ENCODE results near the gene CFAP61. TPM values are rescaled to one million over a fixed set of nuclear protein-coding genes. Genes with fewer than 3 reads are reported as not detected.

CFAP61 gene
- total RNA-seq, 5 donors from 2014 or later (not counting 1 experiment from before 2014, with no cell fraction given) = not detected

- ChIA-PET CTCF (no interaction called here), POLR2A (interaction anchor here in 1 of 2 donors (0.7 kb wide), 1 partner anchor 148 kb away, joined by 3 read pairs; no protein-coding TSS in a partner anchor)
- Mint-ChIP-seq H3K27ac (no peak overlapping the region), H3K4me3 (no peak overlapping the region), H3K4me1 (no peaks in the 10 kb centered on the region), H3K36me3 (no peaks in the 10 kb centered on the region), H3K9me3 (no peaks in the 10 kb centered on the region), H3K27me3 (peaks cover 12 to 16% of the 10 kb centered on the region in 2 donors)
- Histone ChIP-seq H3K36me3 (ENCODE audit: control insufficient read depth in 2 of 2, extremely low read depth in 1 of 2, insufficient read depth in 1 of 2, low read length in 1 of 2) (no peaks in the 10 kb centered on the region), H3K27ac (ENCODE audit: low read length) (no peak overlapping the region), H3K9me3 (no peaks in the 10 kb centered on the region), H3K4me1 (ENCODE audit: control insufficient read depth in 1 of 2, extremely low read depth in 1 of 2, insufficient read depth in 2 of 2, low read length in 2 of 2) (no peaks in the 10 kb centered on the region), H3K27me3 (replicated peaks in 1 of 2; ENCODE audit: control insufficient read depth in 2 of 2, extremely low read depth in 1 of 2, insufficient read depth in 2 of 2, low read length in 1 of 2) (peaks cover 0 to 8% of the 10 kb centered on the region in 2 experiments), H3K4me3 (ENCODE audit: control insufficient read depth in 1 of 2, extremely low read depth in 1 of 2, low read length in 1 of 2) (no peak overlapping the region)
- DNase-seq (no peak), ATAC-seq (replicated peaks in 1 of 4) (no peak)
- WGBS (ENCODE audit: insufficient coverage) = 92% methylated on average over 3 of the region's 4 CpGs
Observed at GRCh38 chr20:20092827-20093226, 40.5 kb downstream of the CFAP61 start.

GRCh38 chr20:20094410-20094809 is 42.1 kb downstream of the CFAP61 start:
- H3K27ac ChIP-seq (ENCODE audit: low read length) = no peak overlapping the region
- H3K4me3 Mint-ChIP-seq = no peak overlapping the region
- peaks cover 0 to 6% of the 10 kb centered on the region in 2 experiments for H3K27me3 ChIP-seq (replicated peaks in 1 of 2; ENCODE audit: control insufficient read depth in 2 of 2, extremely low read depth in 1 of 2, insufficient read depth in 2 of 2, low read length in 1 of 2)
- no peaks in the 10 kb centered on the region for H3K4me1 ChIP-seq (ENCODE audit: control insufficient read depth in 1 of 2, extremely low read depth in 1 of 2, insufficient read depth in 2 of 2, low read length in 2 of 2)
- no peaks in the 10 kb centered on the region for H3K36me3 Mint-ChIP-seq
- ChIA-PET POLR2A (no interaction called here), CTCF (no interaction called here)
- 75% methylated on average over 5 of the region's 6 CpGs for WGBS (ENCODE audit: insufficient coverage)
- no peak for DNase-seq
- H3K4me1 Mint-ChIP-seq = no peaks in the 10 kb centered on the region
- no peaks in the 10 kb centered on the region for H3K36me3 ChIP-seq (ENCODE audit: control insufficient read depth in 2 of 2, extremely low read depth in 1 of 2, insufficient read depth in 1 of 2, low read length in 1 of 2)
- no peak overlapping the region for H3K4me3 ChIP-seq (ENCODE audit: control insufficient read depth in 1 of 2, extremely low read depth in 1 of 2, low read length in 1 of 2)
- peaks cover 14 to 15% of the 10 kb centered on the region in 2 donors for H3K27me3 Mint-ChIP-seq
- ATAC-seq (replicated peaks in 1 of 4) = no peak
- H3K9me3 Mint-ChIP-seq = no peaks in the 10 kb centered on the region
- no peaks in the 10 kb centered on the region for H3K9me3 ChIP-seq
- no peak overlapping the region for H3K27ac Mint-ChIP-seq

GRCh38 chr20:20095114-20095872 is 43.0 kb downstream of the CFAP61 start:
- CTCF ChIA-PET = no interaction called here
- WGBS (ENCODE audit: insufficient coverage) = 92% methylated on average over 9 of the region's 10 CpGs

GRCh38 chr20:20096421-20096820 is 44.1 kb downstream of the CFAP61 start:
- ChIA-PET POLR2A (no interaction called here), CTCF (no interaction called here)
- Histone ChIP-seq H3K27ac (ENCODE audit: low read length) (no peak overlapping the region), H3K4me1 (ENCODE audit: control insufficient read depth in 1 of 2, extremely low read depth in 1 of 2, insufficient read depth in 2 of 2, low read length in 2 of 2) (no peaks in the 10 kb centered on the region), H3K4me3 (ENCODE audit: control insufficient read depth in 1 of 2, extremely low read depth in 1 of 2, low read length in 1 of 2) (no peak overlapping the region), H3K36me3 (ENCODE audit: control insufficient read depth in 2 of 2, extremely low read depth in 1 of 2, insufficient read depth in 1 of 2, low read length in 1 of 2) (no peaks in the 10 kb centered on the region), H3K9me3 (no peaks in the 10 kb centered on the region), H3K27me3 (replicated peaks in 1 of 2; ENCODE audit: control insufficient read depth in 2 of 2, extremely low read depth in 1 of 2, insufficient read depth in 2 of 2, low read length in 1 of 2) (peaks cover 0 to 6% of the 10 kb centered on the region in 2 experiments)
- ATAC-seq (replicated peaks in 1 of 4) (no peak), DNase-seq (no peak)
- Mint-ChIP-seq H3K36me3 (no peaks in the 10 kb centered on the region), H3K9me3 (no peaks in the 10 kb centered on the region), H3K4me3 (no peak overlapping the region), H3K27me3 (peaks cover 14 to 15% of the 10 kb centered on the region in 2 donors), H3K4me1 (no peaks in the 10 kb centered on the region), H3K27ac (no peak overlapping the region)
- WGBS (ENCODE audit: insufficient coverage) = 86% methylated on average over 10 of the region's 11 CpGs

More at GRCh38 chr20:20095114-20095872, 43.0 kb downstream of the CFAP61 start:
- H3K4me1 ChIP-seq (ENCODE audit: control insufficient read depth in 1 of 2, extremely low read depth in 1 of 2, insufficient read depth in 2 of 2, low read length in 2 of 2) = no peaks in the 10 kb centered on the region
- H3K27me3 Mint-ChIP-seq = peaks cover 14 to 15% of the 10 kb centered on the region in 2 donors
- H3K9me3 ChIP-seq = no peaks in the 10 kb centered on the region
- ATAC-seq (replicated peaks in 1 of 4) = no peak
- H3K9me3 Mint-ChIP-seq = no peaks in the 10 kb centered on the region
- no peak overlapping the region for H3K4me3 ChIP-seq (ENCODE audit: control insufficient read depth in 1 of 2, extremely low read depth in 1 of 2, low read length in 1 of 2)
- peaks cover 0 to 6% of the 10 kb centered on the region in 2 experiments for H3K27me3 ChIP-seq (replicated peaks in 1 of 2; ENCODE audit: control insufficient read depth in 2 of 2, extremely low read depth in 1 of 2, insufficient read depth in 2 of 2, low read length in 1 of 2)
- H3K36me3 ChIP-seq (ENCODE audit: control insufficient read depth in 2 of 2, extremely low read depth in 1 of 2, insufficient read depth in 1 of 2, low read length in 1 of 2) = no peaks in the 10 kb centered on the region
- no peak for DNase-seq
- POLR2A ChIA-PET = no interaction called here
- H3K36me3 Mint-ChIP-seq = no peaks in the 10 kb centered on the region
- no peak overlapping the region for H3K27ac Mint-ChIP-seq
- H3K27ac ChIP-seq (ENCODE audit: low read length) = no peak overlapping the region
- H3K4me3 Mint-ChIP-seq = no peak overlapping the region
- H3K4me1 Mint-ChIP-seq = no peaks in the 10 kb centered on the region

DNA sequence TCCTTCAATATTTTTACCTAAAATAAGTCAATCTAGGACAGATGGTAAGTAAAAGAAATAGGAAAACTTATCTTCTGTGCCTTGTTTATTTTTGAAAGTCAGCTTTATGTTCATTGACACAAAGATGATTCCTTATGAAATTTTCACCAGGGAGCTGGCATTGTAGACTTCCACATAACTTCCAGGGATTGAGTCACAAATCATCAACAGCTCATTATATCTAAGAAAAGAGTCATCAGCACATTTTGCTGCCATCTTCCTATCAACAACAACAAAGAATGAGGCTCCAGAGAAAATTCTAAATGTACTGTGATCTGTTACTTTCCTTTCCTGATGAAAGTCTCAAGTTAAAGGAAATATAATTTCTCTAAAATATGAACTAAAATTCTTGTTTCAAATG is 48.5 kb downstream of the CFAP61 start:
- Histone ChIP-seq H3K36me3 (ENCODE audit: control insufficient read depth in 2 of 2, extremely low read depth in 1 of 2, insufficient read depth in 1 of 2, low read length in 1 of 2) (no peaks in the 10 kb centered on the region), H3K9me3 (no peaks in the 10 kb centered on the region), H3K27ac (ENCODE audit: low read length) (no peak overlapping the region), H3K4me3 (ENCODE audit: control insufficient read depth in 1 of 2, extremely low read depth in 1 of 2, low read length in 1 of 2) (no peak overlapping the region), H3K27me3 (replicated peaks in 1 of 2; ENCODE audit: control insufficient read depth in 2 of 2, extremely low read depth in 1 of 2, insufficient read depth in 2 of 2, low read length in 1 of 2) (peaks cover 0 to 3% of the 10 kb centered on the region in 2 experiments), H3K4me1 (ENCODE audit: control insufficient read depth in 1 of 2, extremely low read depth in 1 of 2, insufficient read depth in 2 of 2, low read length in 2 of 2) (no peaks in the 10 kb centered on the region)
- peaks cover 10 to 15% of the 10 kb centered on the region in 2 donors for H3K27me3 Mint-ChIP-seq
- no peak overlapping the region for H3K27ac Mint-ChIP-seq
- H3K36me3 Mint-ChIP-seq = no peaks in the 10 kb centered on the region
- no peaks in the 10 kb centered on the region for H3K4me1 Mint-ChIP-seq
- ChIA-PET POLR2A (no interaction called here), CTCF (interaction anchor here (0.6 to 0.7 kb wide), 2 partner anchors 347 to 679 kb away, joined by 3 to 5 read pairs; no protein-coding TSS in a partner anchor)
- no peaks in the 10 kb centered on the region for H3K9me3 Mint-ChIP-seq
- H3K4me3 Mint-ChIP-seq = no peak overlapping the region
- ATAC-seq (replicated peaks in 1 of 4) (no peak), DNase-seq (no peak)

DNA sequence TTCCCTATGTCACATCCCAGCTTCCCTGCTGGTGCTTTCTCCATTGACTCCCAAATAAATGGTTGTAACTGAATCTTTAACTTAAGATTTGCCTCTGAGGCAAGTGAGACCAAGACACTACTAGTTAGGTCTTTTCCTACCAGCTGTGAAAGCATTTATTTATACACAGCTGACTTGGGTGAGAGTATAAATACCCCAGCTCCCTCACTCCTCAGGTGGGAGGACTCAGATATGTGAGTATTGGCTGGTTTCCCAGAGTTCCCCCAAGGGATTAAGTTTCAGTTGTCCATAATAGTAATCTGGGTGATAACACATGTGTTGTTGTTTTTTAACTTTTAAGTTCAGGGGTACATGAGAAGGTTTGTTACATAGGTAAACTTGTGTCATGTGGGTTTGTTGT is 49.8 kb downstream of the CFAP61 start:
- ATAC-seq (replicated peaks in 1 of 4) = no peak
- Histone ChIP-seq H3K36me3 (ENCODE audit: control insufficient read depth in 2 of 2, extremely low read depth in 1 of 2, insufficient read depth in 1 of 2, low read length in 1 of 2) (no peaks in the 10 kb centered on the region), H3K27ac (ENCODE audit: low read length) (no peak overlapping the region), H3K27me3 (replicated peaks in 1 of 2; ENCODE audit: control insufficient read depth in 2 of 2, extremely low read depth in 1 of 2, insufficient read depth in 2 of 2, low read length in 1 of 2) (no peaks in the 10 kb centered on the region), H3K9me3 (no peaks in the 10 kb centered on the region), H3K4me3 (ENCODE audit: control insufficient read depth in 1 of 2, extremely low read depth in 1 of 2, low read length in 1 of 2) (no peak overlapping the region), H3K4me1 (ENCODE audit: control insufficient read depth in 1 of 2, extremely low read depth in 1 of 2, insufficient read depth in 2 of 2, low read length in 2 of 2) (no peaks in the 10 kb centered on the region)
- H3K36me3 Mint-ChIP-seq = no peaks in the 10 kb centered on the region
- no peak overlapping the region for H3K4me3 Mint-ChIP-seq
- ChIA-PET CTCF (no interaction called here), POLR2A (no interaction called here)
- no peaks in the 10 kb centered on the region for H3K9me3 Mint-ChIP-seq
- DNase-seq = no peak
- no peak overlapping the region for H3K27ac Mint-ChIP-seq
- peaks cover 15 to 21% of the 10 kb centered on the region in 2 donors for H3K27me3 Mint-ChIP-seq
- H3K4me1 Mint-ChIP-seq = no peaks in the 10 kb centered on the region

All from T-cell (primary cell).